Measurements from ENCODE around the gene ZMIZ1.

ZMIZ1 gene

DNA sequence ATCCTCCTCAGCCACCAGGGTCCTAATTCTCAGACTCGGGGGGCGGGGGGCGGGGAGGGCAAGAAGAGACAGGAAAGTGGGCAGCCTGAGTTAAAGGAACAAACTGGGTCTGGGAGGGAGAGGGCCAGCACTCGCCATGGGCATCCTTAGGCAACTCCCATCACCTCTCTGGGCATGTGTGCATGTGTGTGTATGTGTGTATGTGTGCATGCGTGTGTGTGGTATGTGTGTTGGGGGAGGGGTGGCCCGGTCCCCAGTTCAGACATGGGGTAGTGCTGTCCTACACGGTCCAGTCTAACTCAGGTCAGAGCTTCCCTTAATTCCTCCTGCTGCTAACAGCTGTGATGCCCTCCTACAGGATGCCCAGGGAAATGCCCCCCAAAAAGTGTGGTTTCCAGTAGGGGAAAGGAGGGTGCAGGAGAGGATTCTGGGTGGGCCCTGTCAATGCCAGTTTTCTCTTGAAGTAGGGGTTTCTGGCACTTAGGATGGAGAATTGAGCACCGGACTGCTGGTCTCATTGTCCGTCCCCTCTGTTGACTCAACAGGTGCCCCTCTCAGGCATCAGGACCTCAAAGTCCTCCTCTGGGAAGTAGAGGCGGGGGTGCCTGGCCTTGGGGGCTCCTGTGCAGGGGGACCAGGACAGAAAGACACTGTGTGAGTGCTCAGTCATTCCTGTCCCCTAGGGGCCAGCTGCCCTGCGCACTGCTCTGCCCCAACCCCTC lies 15.1 kb upstream of the ZMIZ1 start:
- FAIRE-seq, result no peak

- FAIRE-seq, result no peak
These were observed 14.3 kb upstream of the ZMIZ1 start for GRCh38 chr10:79054203-79055099.

DNA sequence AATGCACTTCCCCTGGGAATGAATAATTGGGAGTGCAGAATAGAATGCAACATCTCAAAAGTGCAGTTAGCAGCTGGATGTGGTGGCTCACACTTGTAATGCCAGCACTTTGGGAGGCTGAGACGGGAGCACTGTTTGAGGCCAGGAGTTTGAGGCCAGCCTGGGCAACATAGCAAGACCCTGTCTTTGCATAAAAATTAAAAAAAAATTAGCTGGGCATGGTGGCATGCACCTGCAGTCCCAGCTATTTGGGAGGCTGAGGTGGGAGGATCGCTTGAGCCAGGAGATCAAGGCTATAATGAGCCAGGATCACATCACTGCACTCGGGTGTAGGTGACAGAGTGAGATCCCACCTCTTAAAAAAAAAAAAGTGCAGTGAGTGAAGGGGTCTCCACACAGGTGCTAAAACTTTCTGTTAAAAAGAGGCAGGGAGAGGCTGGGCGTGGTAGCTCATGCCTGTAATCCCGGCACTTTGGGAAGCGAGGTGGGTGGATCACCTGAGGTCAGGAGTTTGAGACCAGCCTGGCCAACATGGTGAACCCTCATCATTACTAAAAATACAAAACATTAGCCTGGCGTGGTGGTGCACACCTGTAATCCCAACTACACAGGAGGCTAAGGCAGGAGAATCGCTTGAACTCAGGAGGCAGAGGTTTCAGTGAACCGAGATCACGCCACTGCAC lies 13.5 kb upstream of the ZMIZ1 start:
- no peak for FAIRE-seq

DNA sequence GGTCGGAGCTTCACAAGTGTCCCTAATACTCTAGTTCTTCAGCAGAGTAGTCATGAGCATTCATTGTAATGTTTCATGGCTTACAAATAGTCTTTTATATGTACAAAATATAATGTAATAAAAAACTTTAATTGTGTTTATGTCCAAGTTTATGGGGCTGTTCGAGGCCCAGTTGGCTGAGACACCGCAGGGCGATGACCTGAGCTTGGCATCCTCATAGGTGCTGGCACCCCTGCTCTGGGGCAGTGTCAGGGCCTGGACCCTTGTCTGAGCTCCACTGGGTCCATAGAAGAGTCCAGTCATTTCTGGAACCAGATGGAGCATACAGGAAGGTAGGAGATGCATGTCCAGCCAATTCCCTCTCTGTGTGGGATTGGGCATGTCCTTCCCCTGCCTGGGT lies 12.9 kb upstream of the ZMIZ1 start:
- no peak for FAIRE-seq

DNA sequence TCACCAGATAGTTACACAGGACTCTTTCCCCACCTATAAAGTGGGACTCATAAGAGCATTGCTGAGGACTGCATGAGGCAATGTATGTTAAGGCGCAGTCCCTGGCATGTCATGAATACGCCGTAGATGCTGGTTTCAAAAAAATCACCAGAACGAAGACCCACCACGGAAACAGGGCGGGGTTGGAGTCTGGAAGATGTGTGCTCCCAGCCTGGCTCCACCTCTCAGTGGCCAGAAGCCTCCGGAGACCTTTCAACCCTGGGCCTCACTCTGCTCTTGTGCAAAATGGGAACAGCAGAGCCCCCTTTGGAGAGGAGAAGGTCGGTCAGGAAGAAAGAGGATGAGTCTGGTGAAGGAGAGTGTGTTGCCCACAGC lies 12.4 kb upstream of the ZMIZ1 start:
- FAIRE-seq, result no peak

DNA sequence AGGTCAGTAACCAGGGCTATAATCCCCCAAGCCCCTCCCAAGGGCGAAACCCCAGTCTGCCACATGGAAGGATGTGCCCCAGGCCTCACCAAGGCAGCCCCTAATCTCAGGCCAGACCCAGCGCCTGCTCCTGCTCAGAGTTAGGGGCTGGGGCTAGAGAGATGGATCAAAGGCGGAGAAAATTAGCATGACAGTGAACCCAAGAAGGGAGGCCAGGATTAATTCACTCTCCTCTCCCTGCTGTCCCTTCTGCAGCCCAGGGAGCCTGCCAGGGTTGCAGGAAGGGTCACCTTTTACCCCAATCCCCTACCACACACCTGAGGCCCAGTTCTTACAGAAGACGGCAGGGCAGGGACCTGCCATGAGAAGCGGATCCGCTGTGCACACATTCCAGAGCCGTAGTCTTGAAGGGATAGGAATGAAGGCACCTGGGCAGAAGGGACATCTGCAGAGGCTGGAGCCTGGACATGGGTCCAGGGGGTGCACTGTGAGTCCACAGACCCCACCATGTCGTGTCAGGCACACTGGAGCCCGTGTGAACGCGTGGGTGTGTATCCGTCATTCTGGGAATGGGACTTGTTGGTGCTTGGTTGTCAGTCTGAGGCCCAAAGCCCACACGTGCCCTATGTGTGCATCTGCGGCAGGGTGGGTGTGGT lies 11.9 kb upstream of the ZMIZ1 start:
- no peak for FAIRE-seq

GRCh38 chr10:79057481-79058275 lies 11.1 kb upstream of the ZMIZ1 start:
- FAIRE-seq, result no peak

GRCh38 chr10:79058899-79059841 lies 9.6 kb upstream of the ZMIZ1 start:
- FAIRE-seq, result no peak

GRCh38 chr10:79059859-79060379 lies 8.8 kb upstream of the ZMIZ1 start:
- no peak for FAIRE-seq

DNA sequence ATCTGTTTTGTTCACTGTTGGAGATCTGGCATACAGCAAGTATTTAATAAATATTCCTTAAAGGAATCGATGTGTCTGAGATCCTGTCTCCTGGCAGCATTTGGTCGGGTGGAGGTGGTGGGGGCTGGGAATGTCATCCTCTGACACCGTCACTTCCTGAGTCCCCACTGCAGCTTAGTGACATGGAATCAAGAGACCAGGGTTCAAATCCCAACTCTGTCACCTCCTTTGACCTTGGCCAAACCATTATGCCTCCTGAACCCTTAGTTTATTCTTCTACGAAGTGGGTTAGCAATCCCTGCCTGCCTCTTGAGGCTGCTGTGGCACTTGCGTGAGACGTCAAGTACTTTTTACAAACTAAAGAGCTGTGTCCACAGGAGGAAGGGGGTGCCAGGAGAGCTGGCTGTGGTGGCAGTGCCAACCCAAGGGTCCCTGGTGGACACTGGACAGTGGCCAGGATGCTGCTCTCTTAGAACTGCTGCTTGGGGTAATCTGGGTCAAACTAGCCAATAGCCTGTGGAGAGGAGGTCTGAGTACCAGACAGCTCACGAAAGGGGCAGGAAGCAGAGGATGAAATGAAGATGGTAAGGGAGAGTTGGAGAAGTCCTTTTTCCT lies 8.0 kb upstream of the ZMIZ1 start:
- FAIRE-seq, result no peak

DNA sequence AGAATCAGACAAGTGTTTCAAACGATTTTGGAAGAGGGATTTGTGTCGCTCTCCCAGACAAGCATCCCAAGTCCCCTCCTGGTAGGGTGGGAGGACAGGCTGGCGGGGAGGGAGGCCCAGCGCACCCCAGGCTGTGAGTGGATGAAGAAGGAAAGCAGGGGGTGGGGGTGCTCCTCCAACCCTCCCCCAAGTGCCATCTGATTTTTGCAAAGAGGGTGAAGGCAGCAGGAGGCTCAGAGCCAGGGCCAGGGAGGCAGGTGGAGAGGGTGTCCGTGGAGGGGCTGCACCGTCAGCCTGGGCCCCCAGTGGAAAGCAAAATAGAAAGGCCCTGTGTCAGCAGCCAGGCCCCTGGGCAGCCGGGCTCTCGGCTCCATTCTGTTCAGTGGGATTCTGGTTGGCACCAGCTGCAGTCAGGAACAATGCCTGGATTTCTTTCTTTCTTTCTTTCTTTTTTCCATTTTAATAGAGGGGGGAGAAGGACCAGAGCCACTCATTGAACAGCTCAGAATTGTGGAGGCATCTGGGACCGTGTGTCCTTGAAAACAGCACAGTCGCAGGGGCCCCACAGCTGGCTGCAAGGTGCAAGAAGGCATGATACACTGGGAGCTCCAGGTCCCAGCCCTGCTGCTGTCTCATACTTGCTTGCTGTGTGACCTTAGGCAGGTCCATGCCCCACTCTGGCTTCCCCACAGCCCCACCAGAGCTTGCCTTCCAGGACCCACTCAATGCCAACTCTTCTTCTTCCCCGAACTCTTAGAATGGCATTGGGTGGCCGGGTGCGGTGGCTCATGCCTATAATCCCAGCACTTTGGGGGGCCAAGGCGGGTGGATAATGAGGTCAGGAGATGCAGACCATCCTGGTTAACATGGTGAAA lies 7.1 kb upstream of the ZMIZ1 start:
- FAIRE-seq, result no peak

- FAIRE-seq, result no peak
These were observed 5.7 kb upstream of the ZMIZ1 start for GRCh38 chr10:79063071-79063491.

GRCh38 chr10:79063661-79064492 lies 4.9 kb upstream of the ZMIZ1 start:
- no peak for FAIRE-seq

DNA sequence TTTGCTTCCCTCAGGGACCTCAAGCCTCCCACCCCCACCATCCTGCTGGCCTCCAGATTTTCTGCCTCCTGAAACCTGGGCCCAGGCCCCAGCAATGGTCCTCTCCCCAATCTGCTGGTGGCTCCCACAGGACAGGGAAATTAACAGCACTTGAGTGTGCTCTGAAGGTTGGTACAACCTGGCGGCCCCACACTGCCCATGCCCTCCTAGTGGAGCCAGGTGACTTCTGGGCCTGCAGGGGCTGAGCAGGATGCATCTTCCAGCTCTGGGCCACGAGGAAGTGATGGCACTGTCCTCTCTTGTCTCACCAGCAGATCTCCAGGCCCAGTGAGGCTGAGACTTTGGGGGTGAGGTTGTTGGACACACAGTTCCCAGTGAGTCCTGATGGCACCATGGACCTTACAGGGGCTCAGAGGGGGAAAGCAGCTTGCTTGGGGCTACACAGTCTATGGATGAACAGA lies 3.6 kb upstream of the ZMIZ1 start:
- no peak for FAIRE-seq

GRCh38 chr10:79065853-79066252 lies 2.9 kb upstream of the ZMIZ1 start:
- no peak for FAIRE-seq

- no peak for FAIRE-seq
These were observed 2.1 kb upstream of the ZMIZ1 start for GRCh38 chr10:79066411-79067240.
